ACC112 (cell line): Measurements from ENCODE around the gene TLE4.
"Not testable (repeated sequence)": the region's sequence is repeated elsewhere in the genome, so short reads cannot be mapped to it uniquely, and the experiment has no call there.

Source experiments
- H2AFZ ChIP-seq: fragments of 200-600 bp; sonication (generic); one replicate; pipeline ENCODE4 v1.6.0; 2017; ENCODE audit warnings: antibody characterized with exemption, low read length; ENCODE audit not compliant: unreplicated experiment
- H3K27ac ChIP-seq: fragments of 200-600 bp; sonication (generic); 2 replicates; pipeline ENCODE4 v1.5.1; 2014; ENCODE audit warnings: low read depth, mild to moderate bottlenecking, antibody characterized with exemption, low read length, moderate library complexity
- H3K27me3 ChIP-seq: fragments of 200-600 bp; sonication (generic); 2 replicates; pipeline ENCODE4 v1.6.1; 2014; ENCODE audit warnings: mild to moderate bottlenecking, antibody characterized with exemption, low read length, moderate library complexity, mixed read lengths; ENCODE audit not compliant: insufficient read depth
- H3K36me3 ChIP-seq: fragments of 200-600 bp; sonication (generic); 2 replicates; pipeline ENCODE4 v1.6.1; 2016; ENCODE audit warnings: mild to moderate bottlenecking, antibody characterized with exemption, low read length, moderate library complexity, mixed read lengths; ENCODE audit not compliant: insufficient read depth
- H3K4me1 ChIP-seq: fragments of 200-600 bp; sonication (generic); one replicate; pipeline ENCODE4 v1.6.1; 2016; ENCODE audit warnings: low read length, mixed read lengths; ENCODE audit not compliant: insufficient read depth, unreplicated experiment, control insufficient read depth
- H3K4me3 ChIP-seq: fragments of 200-600 bp; sonication (generic); 2 replicates; pipeline ENCODE4 v1.5.1; 2014; ENCODE audit warnings: mild to moderate bottlenecking, low read depth, low read length
- H3K79me2 ChIP-seq: fragments of 200-600 bp; sonication (generic); one replicate; pipeline ENCODE4 v1.6.0; 2016; ENCODE audit warnings: low read length; ENCODE audit not compliant: control insufficient read depth, unreplicated experiment, insufficient read depth

The TLE4 gene

GRCh38 chr9:79652598-79652997 lies 80.8 kb downstream of the TLE4 start:
- H3K36me3 ChIP-seq: no peaks in the 10 kb centered on the region
- H3K4me1 ChIP-seq: peaks cover 7% of the 10 kb centered on the region
- no peak overlapping the region for H3K4me3 ChIP-seq
- H3K79me2 ChIP-seq: no peaks in the 10 kb centered on the region
- H2AFZ ChIP-seq: no peak overlapping the region
- H3K27me3 ChIP-seq: no peaks in the 10 kb centered on the region
- H3K27ac ChIP-seq: no peak overlapping the region

DNA sequence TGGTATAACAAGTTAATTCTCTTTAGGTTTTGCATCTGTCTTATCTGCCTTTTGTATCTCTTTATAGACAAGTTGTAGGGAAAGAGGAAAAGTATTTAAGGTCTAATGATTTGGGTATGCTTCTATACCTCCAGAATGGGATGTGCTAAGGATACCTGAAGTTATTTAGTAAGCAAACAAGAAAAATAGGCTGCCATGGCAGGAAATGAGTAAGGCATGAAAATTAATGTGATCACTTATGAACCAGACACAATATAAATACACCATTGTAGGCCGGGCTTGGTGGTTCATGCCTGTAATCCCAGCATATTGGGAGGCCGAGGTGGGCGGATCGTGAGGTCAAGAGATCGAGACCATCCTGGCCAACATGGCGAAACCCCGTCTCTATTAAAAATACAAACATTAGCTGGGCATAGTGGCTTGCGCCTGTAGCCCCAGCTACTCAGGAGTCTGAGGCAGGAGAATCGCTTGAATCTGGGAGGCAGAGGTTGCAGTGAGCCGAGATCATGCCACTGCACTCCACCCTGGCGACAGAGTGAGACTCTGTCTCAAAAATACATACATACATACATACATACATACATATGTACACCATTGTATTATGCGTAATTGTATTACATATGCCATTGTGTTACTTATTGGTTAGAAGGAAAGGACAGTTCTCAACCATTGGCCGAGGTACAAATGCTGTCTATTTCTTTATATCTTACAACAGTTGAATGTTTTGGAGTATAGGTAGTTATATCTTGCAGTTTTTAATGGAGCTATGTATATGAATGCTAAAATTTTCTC lies 83.0 kb downstream of the TLE4 start:
- not testable (repeated sequence) for H3K36me3 ChIP-seq, H3K27ac ChIP-seq, H2AFZ ChIP-seq, H3K27me3 ChIP-seq, H3K4me3 ChIP-seq, H3K79me2 ChIP-seq, H3K4me1 ChIP-seq

DNA sequence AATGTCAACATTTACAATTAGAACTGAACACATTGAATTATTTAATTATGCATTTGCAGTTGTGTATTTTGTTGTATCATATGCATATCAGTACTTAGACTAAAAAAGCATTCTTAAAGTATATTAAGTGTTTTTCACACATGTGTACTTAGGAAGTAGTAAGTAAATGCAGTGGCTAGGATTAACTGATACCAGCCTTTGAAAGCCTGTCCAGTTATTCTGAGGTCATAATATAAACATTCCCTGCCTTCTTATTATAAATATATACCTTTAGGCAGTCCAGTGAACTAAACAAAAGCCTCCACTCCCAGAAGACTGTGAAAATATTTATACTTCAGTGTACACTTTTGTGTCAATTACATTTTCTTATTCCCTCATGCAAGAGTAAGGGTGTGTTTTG lies 83.8 kb downstream of the TLE4 start:
- Histone ChIP-seq H3K4me3 (no peak overlapping the region), H3K36me3 (no peaks in the 10 kb centered on the region), H3K27me3 (no peaks in the 10 kb centered on the region), H2AFZ (no peak overlapping the region), H3K4me1 (peaks cover 7% of the 10 kb centered on the region), H3K27ac (no peak overlapping the region), H3K79me2 (no peaks in the 10 kb centered on the region)

DNA sequence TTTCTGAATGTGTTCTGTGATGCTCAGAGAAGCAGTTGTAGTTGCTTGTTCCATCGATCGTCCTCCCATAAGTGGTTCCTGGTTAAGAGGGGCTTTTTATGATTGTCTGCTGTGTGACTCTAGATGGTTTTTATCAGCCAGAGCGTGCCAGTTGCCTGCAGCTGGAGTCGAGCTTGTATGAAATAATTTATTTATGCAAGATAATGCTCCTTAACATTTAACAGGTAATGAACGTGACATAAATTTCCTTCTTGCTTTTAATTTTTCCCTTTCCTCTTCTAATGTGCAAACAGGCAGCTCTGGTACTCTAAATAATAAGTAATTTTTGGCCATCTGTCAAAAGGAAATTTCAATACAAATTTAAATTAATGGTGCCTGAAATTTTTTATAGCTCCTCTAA lies 84.4 kb downstream of the TLE4 start:
- no peak overlapping the region for H3K4me3 ChIP-seq
- no peak overlapping the region for H2AFZ ChIP-seq
- H3K36me3 ChIP-seq: no peaks in the 10 kb centered on the region
- no peaks in the 10 kb centered on the region for H3K27me3 ChIP-seq
- no peak overlapping the region for H3K27ac ChIP-seq
- H3K4me1 ChIP-seq: peaks cover 7% of the 10 kb centered on the region
- H3K79me2 ChIP-seq: no peaks in the 10 kb centered on the region

- no peak overlapping the region for H3K4me3 ChIP-seq
- H3K4me1 ChIP-seq: peaks cover 6% of the 10 kb centered on the region
- no peak overlapping the region for H3K27ac ChIP-seq
- H2AFZ ChIP-seq: no peak overlapping the region
- no peaks in the 10 kb centered on the region for H3K27me3 ChIP-seq
- H3K36me3 ChIP-seq: no peaks in the 10 kb centered on the region
- H3K79me2 ChIP-seq: no peaks in the 10 kb centered on the region
Observed at GRCh38 chr9:79657891-79658290, 86.1 kb downstream of the TLE4 start.

DNA sequence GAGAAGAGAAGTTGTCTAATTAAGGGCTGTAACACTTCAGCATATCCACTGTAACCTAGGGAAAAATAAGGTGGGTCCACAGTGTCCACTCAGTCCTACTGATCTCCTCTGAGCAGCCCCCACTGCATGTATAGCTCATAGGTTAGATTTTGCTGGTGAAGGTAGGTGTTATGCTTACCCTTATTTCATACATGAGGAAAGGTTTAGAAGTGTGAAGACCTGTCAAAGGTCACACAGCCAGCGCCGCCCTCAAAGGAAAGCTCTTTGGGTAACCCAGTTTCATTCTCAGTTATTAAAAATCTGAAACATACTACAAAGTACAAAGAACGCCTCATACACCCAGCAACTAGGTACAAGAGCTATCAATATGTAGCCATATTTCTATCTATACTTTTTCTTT lies 87.2 kb downstream of the TLE4 start:
- H3K79me2 ChIP-seq: no peaks in the 10 kb centered on the region
- H3K4me1 ChIP-seq: peaks cover 14% of the 10 kb centered on the region
- no peak overlapping the region for H3K27ac ChIP-seq
- no peak overlapping the region for H2AFZ ChIP-seq
- no peaks in the 10 kb centered on the region for H3K36me3 ChIP-seq
- no peak overlapping the region for H3K4me3 ChIP-seq
- no peaks in the 10 kb centered on the region for H3K27me3 ChIP-seq

DNA sequence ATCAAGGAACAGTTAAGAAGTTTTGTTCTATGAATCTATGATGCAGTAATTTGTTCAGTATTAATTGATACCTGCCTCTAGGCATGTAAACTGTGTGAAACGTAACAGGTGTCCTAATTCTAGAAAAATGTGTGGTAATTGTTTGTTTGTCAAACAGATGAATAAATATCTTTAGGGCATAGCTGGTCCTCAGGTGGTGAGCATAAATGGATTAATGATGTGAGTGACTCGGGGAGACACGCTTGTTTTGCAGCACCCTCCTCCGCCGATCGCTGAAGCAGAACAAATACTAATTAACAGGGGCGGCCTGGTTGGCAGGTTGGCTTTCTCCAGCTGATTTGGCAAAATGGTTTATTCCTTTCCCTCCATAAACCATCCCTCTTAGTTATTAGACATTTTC lies 88.8 kb downstream of the TLE4 start:
- H3K27me3 ChIP-seq: no peaks in the 10 kb centered on the region
- no peaks in the 10 kb centered on the region for H3K79me2 ChIP-seq
- no peak overlapping the region for H3K27ac ChIP-seq
- H3K4me3 ChIP-seq: no peak overlapping the region
- H2AFZ ChIP-seq: no peak overlapping the region
- H3K36me3 ChIP-seq: no peaks in the 10 kb centered on the region
- peaks cover 20% of the 10 kb centered on the region for H3K4me1 ChIP-seq

DNA sequence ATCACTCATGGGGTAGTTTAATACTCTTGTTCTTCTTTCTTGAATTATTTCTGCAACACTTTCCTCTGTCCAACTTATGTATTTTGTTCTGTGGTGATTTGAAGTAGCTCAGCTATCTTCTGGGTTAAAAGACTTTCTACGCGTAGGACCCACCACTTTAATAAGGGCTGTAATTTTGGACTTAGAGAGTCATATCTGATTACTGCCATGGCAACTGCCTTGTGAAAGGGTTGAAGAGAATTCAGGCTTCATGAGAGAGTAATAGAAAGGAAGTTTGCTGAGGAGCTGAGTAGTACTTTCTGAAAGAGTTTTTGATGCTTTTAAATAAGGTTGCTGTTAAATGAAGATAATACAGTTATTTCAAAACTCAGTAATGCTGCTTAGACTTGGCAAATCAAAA lies 89.5 kb downstream of the TLE4 start:
- Histone ChIP-seq H3K36me3 (no peaks in the 10 kb centered on the region), H3K27ac (no peak overlapping the region), H3K4me1 (peaks cover 20% of the 10 kb centered on the region), H3K4me3 (no peak overlapping the region), H3K27me3 (no peaks in the 10 kb centered on the region), H3K79me2 (no peaks in the 10 kb centered on the region), H2AFZ (no peak overlapping the region)

GRCh38 chr9:79661886-79662536 lies 90.2 kb downstream of the TLE4 start:
- Histone ChIP-seq H3K4me1 (peaks cover 20% of the 10 kb centered on the region), H3K27me3 (no peaks in the 10 kb centered on the region), H3K27ac (no peak overlapping the region), H3K36me3 (no peaks in the 10 kb centered on the region), H3K79me2 (no peaks in the 10 kb centered on the region), H2AFZ (no peak overlapping the region), H3K4me3 (no peak overlapping the region)

- no peak overlapping the region for H3K27ac ChIP-seq
- peaks cover 20% of the 10 kb centered on the region for H3K4me1 ChIP-seq
- no peak overlapping the region for H3K4me3 ChIP-seq
- H3K36me3 ChIP-seq: no peaks in the 10 kb centered on the region
- H3K79me2 ChIP-seq: no peaks in the 10 kb centered on the region
- no peak overlapping the region for H2AFZ ChIP-seq
- H3K27me3 ChIP-seq: no peaks in the 10 kb centered on the region
Observed at GRCh38 chr9:79662537-79662956, 90.8 kb downstream of the TLE4 start.

DNA sequence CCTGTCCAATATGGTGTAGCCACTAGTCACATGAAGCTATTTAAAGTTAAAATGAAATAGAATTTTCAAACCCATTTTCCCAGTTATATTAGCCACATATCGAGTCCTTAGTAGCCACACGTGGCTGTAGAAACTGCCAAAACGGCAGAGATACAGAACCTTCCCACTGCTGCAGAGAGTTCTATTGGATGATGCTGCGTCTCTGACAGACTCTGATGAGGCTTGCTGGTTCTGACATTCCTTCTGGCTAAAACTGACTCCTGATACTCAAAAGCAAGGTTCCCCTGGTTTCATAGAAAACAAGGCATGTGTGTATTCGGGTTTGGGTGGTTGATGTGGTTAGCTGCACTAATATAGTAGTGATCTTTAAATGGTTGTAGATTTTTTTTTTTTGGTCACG lies 91.5 kb downstream of the TLE4 start:
- H3K79me2 ChIP-seq: no peaks in the 10 kb centered on the region
- H3K4me1 ChIP-seq: peaks cover 20% of the 10 kb centered on the region
- H2AFZ ChIP-seq: no peak overlapping the region

More for the DNA sequence above, 91.5 kb downstream of the TLE4 start:
- Histone ChIP-seq H3K27me3 (no peaks in the 10 kb centered on the region), H3K36me3 (no peaks in the 10 kb centered on the region), H3K4me3 (no peak overlapping the region), H3K27ac (no peak overlapping the region)
